Measurements from ENCODE around the gene MYLK.

GRCh38 chr3:123682302-123682701 lies 201.8 kb downstream of the MYLK start:
- no peak for TF ChIP-seq CTCF (conservative IDR thresholded peaks at IDR 0.05; ENCODE audit: low read depth, low read length)
- TF ChIP-seq POLR2A (IDR thresholded peaks at IDR 0.05; ENCODE audit: low read depth, low read length) = no peak
- TF ChIP-seq CEBPB (IDR thresholded peaks at IDR 0.05; ENCODE audit: low read depth, low read length) = no peak
- TF ChIP-seq RFX5 (IDR thresholded peaks at IDR 0.05; ENCODE audit: low read depth, low read length) = no peak
- TF ChIP-seq RAD21 (IDR thresholded peaks at IDR 0.05; ENCODE audit: low read length) = no peak
- TF ChIP-seq SMC3 (IDR thresholded peaks at IDR 0.05; ENCODE audit: low read depth, low read length) = no peak
- no peak for TF ChIP-seq USF2 (IDR thresholded peaks at IDR 0.05; ENCODE audit: low read depth, low read length)
- TF ChIP-seq FOS (IDR thresholded peaks at IDR 0.05; ENCODE audit: low read depth, low read length) = no peak
- TF ChIP-seq CHD1 (IDR thresholded peaks at IDR 0.05; ENCODE audit: low read depth, low read length) = no peak
- TF ChIP-seq MAFK (IDR thresholded peaks at IDR 0.05; ENCODE audit: low read depth, low read length) = no peak
- TF ChIP-seq MXI1 (IDR thresholded peaks at IDR 0.05; ENCODE audit: borderline replicate concordance, low read depth, low read length) = no peak
- no peak for TF ChIP-seq MAZ (IDR thresholded peaks at IDR 0.05; ENCODE audit: borderline replicate concordance, low read depth, low read length)
- TF ChIP-seq ELK1 (IDR thresholded peaks at IDR 0.05; ENCODE audit: borderline replicate concordance, low read depth, low read length) = no peak
- TF ChIP-seq RCOR1 (IDR thresholded peaks at IDR 0.05; ENCODE audit: insufficient replicate concordance, low read length) = no peak

Measured in IMR-90 (cell line).